K562 (cell line): ENCODE data around the gene CPVL. TPM values are rescaled to one million over a fixed set of nuclear protein-coding genes. Genes with fewer than 3 reads are reported as not detected.

ENCODE experiments used
- ATAC-seq: fragments of 200-7000 bp; cut with Tn5 transposase; 3 replicates; pipeline ENCODE4 v1.9.1; 2020; ENCODE audit warnings: moderate library complexity
- BruUV-seq: library from RNA; stranded (reverse); fragments of 400-500 nt; replicated peaks from 2 replicates; lab custom pipeline; 2021; lab: Mats Ljungman, UMichigan
- CTCF ChIA-PET: fragments of 300-600 bp; formaldehyde crosslinking; extraction: SDS; loops from one replicate; lab custom pipeline; 2021; ENCODE audit warnings: low intra/inter-chr PET ratio; lab: Yijun Ruan, JAX
- POLR2A ChIA-PET: fragments of 300-600, 350-650 bp; sonication (Branson Sonifier 250); formaldehyde crosslinking; extraction: SDS; loops from one replicate; lab custom pipeline; 2021; ENCODE audit warnings: antibody characterized with exemption, inconsistent platforms; lab: Yijun Ruan, JAX
- DNase-seq, 4 experiments: peaks; one replicate each; pipeline versions ENCODE4 v3.0.0 to v3.0.0-alpha.2; 2011 to 2018; ENCODE audit warnings: low spot score in 3 of 4, mixed read lengths in 3 of 4; ENCODE audit errors: extremely low read depth in 1 of 4
- FAIRE-seq: peaks from 2 replicates; lab custom pipeline; 2011; peaks lifted over from hg19 to GRCh38; lab: Jason Lieb, UNC
- H2AFZ ChIP-seq: 2 replicates; pipeline ENCODE4 v1.6.0; 2011; ENCODE audit warnings: low read depth, low read length, control low read depth, inconsistent platforms
- H3K27ac ChIP-seq: fragments of 200-600 bp; 3 replicates; pipeline ENCODE4 v1.8.0; 2011; ENCODE audit warnings: low read depth, mild to moderate bottlenecking, control low read depth, inconsistent platforms, low read length, moderate library complexity, mixed read lengths; ENCODE audit errors: extremely low read depth
- H3K27me3 ChIP-seq, 2 experiments: fragments of 300-600 bp in 1 of 2; 2 replicates in 1 of 2; 3 replicates in 1 of 2; pipeline versions ENCODE4 v1.6.0 to v1.8.0; 2011; ENCODE audit warnings: inconsistent platforms in 2 of 2, low read length in 2 of 2, mild to moderate bottlenecking in 1 of 2, mixed read lengths in 1 of 2, moderate library complexity in 1 of 2; ENCODE audit not compliant: control insufficient read depth in 2 of 2, insufficient read depth in 2 of 2
- H3K36me3 ChIP-seq: fragments of 300-600 bp; 3 replicates; pipeline ENCODE4 v1.8.0; 2011; ENCODE audit warnings: mild to moderate bottlenecking, low read length, inconsistent platforms; ENCODE audit not compliant: control insufficient read depth, insufficient read depth
- H3K4me1 ChIP-seq, 2 experiments: fragments of 200-600 bp in 1 of 2; replicated peaks in 1 of 2; 2 replicates in 1 of 2; 3 replicates in 1 of 2; pipeline versions ENCODE4 v1.5.1 to v1.8.0; 2011; ENCODE audit warnings: inconsistent platforms in 2 of 2, low read length in 2 of 2, mild to moderate bottlenecking in 1 of 2, mixed read lengths in 1 of 2, moderate library complexity in 1 of 2; ENCODE audit not compliant: control insufficient read depth in 2 of 2, insufficient read depth in 2 of 2
- H3K4me2 ChIP-seq: 2 replicates; pipeline ENCODE4 v1.6.1; 2011; ENCODE audit warnings: low read length, control low read depth, inconsistent platforms, mixed read lengths; ENCODE audit not compliant: insufficient read depth
- H3K4me3 ChIP-seq: fragments of 200-600 bp; sonication (generic), shearing (Covaris generic); 2 replicates; pipeline ENCODE4 v1.5.1; 2016; ENCODE audit warnings: control low read depth, inconsistent platforms
- H3K79me2 ChIP-seq: fragments of 200-600 bp; 3 replicates; pipeline ENCODE4 v1.8.0; 2011; ENCODE audit warnings: low read length, inconsistent platforms; ENCODE audit not compliant: control insufficient read depth, insufficient read depth
- H3K9ac ChIP-seq, 2 experiments: 2 replicates each; pipeline versions ENCODE4 v1.6.0 to v1.6.1; 2011; ENCODE audit warnings: low read depth in 2 of 2, low read length in 2 of 2, control low read depth in 1 of 2, inconsistent platforms in 1 of 2, mild to moderate bottlenecking in 1 of 2, mixed read lengths in 1 of 2; ENCODE audit not compliant: insufficient read depth in 1 of 2
- H3K9me1 ChIP-seq: one replicate; pipeline ENCODE4 v1.6.0; 2011; ENCODE audit warnings: inconsistent platforms, mild to moderate bottlenecking, low read length, moderate library complexity; ENCODE audit not compliant: control insufficient read depth, insufficient read depth
- H3K9me3 ChIP-seq: replicated peaks from 2 replicates; pipeline ENCODE4 v1.5.1; 2011; ENCODE audit warnings: low read depth, low read length, inconsistent platforms; ENCODE audit not compliant: control insufficient read depth, insufficient read depth
- H4K20me1 ChIP-seq: replicated peaks from 2 replicates; pipeline ENCODE4 v1.6.1; 2011; ENCODE audit warnings: low read length, inconsistent platforms, mixed read lengths; ENCODE audit not compliant: control insufficient read depth, insufficient read depth
- ESRRB ChIP-seq: fragments of 250-450 bp; sonication (Bioruptor Pico); IDR thresholded peaks from 2 replicates; pipeline ENCODE4 v1.5.0; 2020; ENCODE audit warnings: mild to moderate bottlenecking, moderate library complexity, borderline replicate concordance
- HDGF ChIP-seq: fragments of 450-650 bp; IDR thresholded peaks from 2 replicates; pipeline ENCODE4 v1.6.1; 2016
- NFIC ChIP-seq: fragments of 450-650 bp; IDR thresholded peaks from 2 replicates; pipeline ENCODE4 v1.6.1; 2017; ENCODE audit warnings: mild to moderate bottlenecking, inconsistent platforms
- RBM17 ChIP-seq: fragments of 200-400 bp; formaldehyde crosslinking; IDR thresholded peaks from 2 replicates; pipeline ENCODE4 v1.6.1; 2017; ENCODE audit warnings: low read depth, mild to moderate bottlenecking, low read length, borderline replicate concordance
- TEAD1 ChIP-seq, 2 experiments: fragments of 450-650 bp in 1 of 2; sonication (generic) in 1 of 2; formaldehyde crosslinking; IDR thresholded peaks; 2 replicates each; pipeline versions ENCODE4 v1.4.0 to v1.8.0; 2020 to 2022; ENCODE audit warnings: mild to moderate bottlenecking in 2 of 2, missing genetic modification reagents in 1 of 2
- WGBS: fragments of 100-300 bp; shearing (Covaris generic); methylation state at CpG from one replicate; pipeline ENCODE4 v1.1.6; 2016; ENCODE audit warnings: low coverage, mixed read lengths; ENCODE audit not compliant: insufficient coverage; ENCODE audit errors: missing lambda C conversion rate; 5-methylcytosine and 5-hydroxymethylcytosine counted together
- in situ Hi-C: fragments of 300-500 bp; cut with MboI; formaldehyde crosslinking; loops from 4 replicates; pipeline ENCODE4 v1.15.0; 2018; ENCODE audit warnings: inconsistent platforms, mixed read lengths
- intact Hi-C: fragments of 100-400 bp; cut with micrococcal nuclease; formaldehyde crosslinking; loops from 2 replicates; pipeline ENCODE4 v1.14.2; 2022
- polyA plus RNA-seq, 8 experiments: library from polyadenylated mRNA; depleted of rRNA in 4 of 8; stranded (reverse) in 5 of 8; unstranded in 3 of 8; fragments of >200 nt; fragmentation: Nextera tagmentation in 2 of 8; fragmentation: Illumina TruSeq in 1 of 8; extraction: Ambion mirVana in 2 of 8; extraction: Trizol in 1 of 8; gene quantifications; 2 replicates each; pipeline versions ENCODE4 v1.2.1 to v1.2.3, GENCODE V29; 2011 to 2014; ENCODE audit warnings: inconsistent platforms in 1 of 8, missing spikeins in 1 of 8
- total RNA-seq, 7 experiments: library from RNA; depleted of rRNA in 6 of 7; stranded (reverse); fragments of >200 nt in 6 of 7; fragmentation: Illumina TruSeq in 2 of 7; extraction: Trizol in 2 of 7; gene quantifications; 2 replicates each; pipeline versions ENCODE4 v1.2.1 to v1.2.3, GENCODE V29; 2011 to 2021; ENCODE audit warnings: low replicate concordance in 1 of 7
- TF ChIP-seq, protein P1 (sequence below): sonication (generic); formaldehyde crosslinking; IDR thresholded peaks from 2 replicates; pipeline ENCODE4 v1.8.0; 2023; ENCODE audit warnings: mild to moderate bottlenecking, missing genetic modification reagents
- TF ChIP-seq, protein P2 (sequence below), 2 experiments: fragments of 450-650 bp; conservative IDR thresholded peaks; 2 replicates each; pipeline ENCODE4 v1.6.1; 2017; ENCODE audit warnings: mild to moderate bottlenecking in 2 of 2, moderate library complexity in 2 of 2
- TF ChIP-seq, protein P3 (sequence below): sonication (generic); formaldehyde crosslinking; IDR thresholded peaks from 2 replicates; pipeline ENCODE4 v1.8.1; 2023; ENCODE audit warnings: mild to moderate bottlenecking, missing genetic modification reagents
- TF ChIP-seq, protein P4 (sequence below), 2 experiments: fragments of 450-650 bp; IDR thresholded peaks; 2 replicates each; pipeline ENCODE4 v1.6.1; 2016; ENCODE audit warnings: mild to moderate bottlenecking in 2 of 2, borderline replicate concordance in 1 of 2, low read depth in 1 of 2, moderate library complexity in 1 of 2

Gene CPVL
- total and polyA plus RNA-seq, 9 of the 15 experiments (the other 6 are each of a cell fraction or from before 2014, with no cell fraction given) = 0.89 to 2.4 (median 1.5) TPM

DNA sequence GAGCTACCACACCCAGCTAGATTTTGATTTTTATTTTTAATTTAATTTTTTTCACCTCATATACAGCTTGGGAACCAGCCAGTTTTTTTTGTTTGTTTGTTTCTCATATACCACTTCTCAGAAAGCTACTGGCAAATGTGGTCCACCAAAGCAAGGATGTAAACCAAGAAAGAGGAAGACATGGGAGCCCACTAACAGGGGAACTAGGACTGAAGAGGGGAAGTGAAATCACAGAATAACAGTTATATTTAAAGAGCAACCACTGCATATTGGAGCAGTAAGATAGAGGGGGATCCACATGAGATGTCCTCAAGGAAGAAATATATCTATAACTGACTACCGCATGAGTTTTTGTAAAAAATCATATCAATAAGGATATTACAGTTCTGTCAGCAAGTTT lies 10.5 kb downstream of the CPVL start:
- FAIRE-seq (no peak), ATAC-seq (no peak), DNase-seq (no peak)
- intact Hi-C loops (no loop called here), in situ Hi-C loops (no loop called here)
- H3K27ac ChIP-seq = no peak overlapping the region
- WGBS = 56% methylated on average over 1 of the region's 1 CpG
- POLR2A ChIA-PET = no interaction called here
- no peaks in the 10 kb centered on the region for H3K4me1 ChIP-seq
- H4K20me1 ChIP-seq = no peaks in the 10 kb centered on the region
- CTCF ChIA-PET = no interaction called here
- H3K27me3 ChIP-seq = no peaks in the 10 kb centered on the region; a peak in 1 of 5 replicates
- H3K9me3 ChIP-seq = no peaks in the 10 kb centered on the region
- H3K9ac ChIP-seq = no peak overlapping the region
- BruUV-seq = no TSS peak
- no peaks in the 10 kb centered on the region for H3K36me3 ChIP-seq
- H3K79me2 ChIP-seq = no peaks in the 10 kb centered on the region
- H2AFZ ChIP-seq = no peak overlapping the region
- no peak overlapping the region for H3K4me2 ChIP-seq
- no peaks in the 10 kb centered on the region for H3K9me1 ChIP-seq
- no peak overlapping the region for H3K4me3 ChIP-seq
- TF ChIP-seq NFIC (no peak), HDGF (no peak), RBM17 (no peak), TEAD1 (CRISPR knock-in tag; IDR thresholded peaks at IDR 0.05) (no peak), ESRRB (CRISPR knock-in tag) (no peak)
- TF ChIP-seq, protein P1, sequence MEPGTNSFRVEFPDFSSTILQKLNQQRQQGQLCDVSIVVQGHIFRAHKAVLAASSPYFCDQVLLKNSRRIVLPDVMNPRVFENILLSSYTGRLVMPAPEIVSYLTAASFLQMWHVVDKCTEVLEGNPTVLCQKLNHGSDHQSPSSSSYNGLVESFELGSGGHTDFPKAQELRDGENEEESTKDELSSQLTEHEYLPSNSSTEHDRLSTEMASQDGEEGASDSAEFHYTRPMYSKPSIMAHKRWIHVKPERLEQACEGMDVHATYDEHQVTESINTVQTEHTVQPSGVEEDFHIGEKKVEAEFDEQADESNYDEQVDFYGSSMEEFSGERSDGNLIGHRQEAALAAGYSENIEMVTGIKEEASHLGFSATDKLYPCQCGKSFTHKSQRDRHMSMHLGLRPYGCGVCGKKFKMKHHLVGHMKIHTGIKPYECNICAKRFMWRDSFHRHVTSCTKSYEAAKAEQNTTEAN (CRISPR knock-in tag) = no peak
- TF ChIP-seq, protein P2, sequence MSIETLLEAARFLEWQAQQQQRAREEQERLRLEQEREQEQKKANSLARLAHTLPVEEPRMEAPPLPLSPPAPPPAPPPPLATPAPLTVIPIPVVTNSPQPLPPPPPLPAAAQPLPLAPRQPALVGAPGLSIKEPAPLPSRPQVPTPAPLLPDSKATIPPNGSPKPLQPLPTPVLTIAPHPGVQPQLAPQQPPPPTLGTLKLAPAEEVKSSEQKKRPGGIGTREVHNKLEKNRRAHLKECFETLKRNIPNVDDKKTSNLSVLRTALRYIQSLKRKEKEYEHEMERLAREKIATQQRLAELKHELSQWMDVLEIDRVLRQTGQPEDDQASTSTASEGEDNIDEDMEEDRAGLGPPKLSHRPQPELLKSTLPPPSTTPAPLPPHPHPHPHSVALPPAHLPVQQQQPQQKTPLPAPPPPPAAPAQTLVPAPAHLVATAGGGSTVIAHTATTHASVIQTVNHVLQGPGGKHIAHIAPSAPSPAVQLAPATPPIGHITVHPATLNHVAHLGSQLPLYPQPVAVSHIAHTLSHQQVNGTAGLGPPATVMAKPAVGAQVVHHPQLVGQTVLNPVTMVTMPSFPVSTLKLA (conservative IDR thresholded peaks at IDR 0.05) = no peak
- TF ChIP-seq, protein P3, sequence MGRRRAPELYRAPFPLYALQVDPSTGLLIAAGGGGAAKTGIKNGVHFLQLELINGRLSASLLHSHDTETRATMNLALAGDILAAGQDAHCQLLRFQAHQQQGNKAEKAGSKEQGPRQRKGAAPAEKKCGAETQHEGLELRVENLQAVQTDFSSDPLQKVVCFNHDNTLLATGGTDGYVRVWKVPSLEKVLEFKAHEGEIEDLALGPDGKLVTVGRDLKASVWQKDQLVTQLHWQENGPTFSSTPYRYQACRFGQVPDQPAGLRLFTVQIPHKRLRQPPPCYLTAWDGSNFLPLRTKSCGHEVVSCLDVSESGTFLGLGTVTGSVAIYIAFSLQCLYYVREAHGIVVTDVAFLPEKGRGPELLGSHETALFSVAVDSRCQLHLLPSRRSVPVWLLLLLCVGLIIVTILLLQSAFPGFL (CRISPR knock-in tag) = no peak
- TF ChIP-seq, protein P4, sequence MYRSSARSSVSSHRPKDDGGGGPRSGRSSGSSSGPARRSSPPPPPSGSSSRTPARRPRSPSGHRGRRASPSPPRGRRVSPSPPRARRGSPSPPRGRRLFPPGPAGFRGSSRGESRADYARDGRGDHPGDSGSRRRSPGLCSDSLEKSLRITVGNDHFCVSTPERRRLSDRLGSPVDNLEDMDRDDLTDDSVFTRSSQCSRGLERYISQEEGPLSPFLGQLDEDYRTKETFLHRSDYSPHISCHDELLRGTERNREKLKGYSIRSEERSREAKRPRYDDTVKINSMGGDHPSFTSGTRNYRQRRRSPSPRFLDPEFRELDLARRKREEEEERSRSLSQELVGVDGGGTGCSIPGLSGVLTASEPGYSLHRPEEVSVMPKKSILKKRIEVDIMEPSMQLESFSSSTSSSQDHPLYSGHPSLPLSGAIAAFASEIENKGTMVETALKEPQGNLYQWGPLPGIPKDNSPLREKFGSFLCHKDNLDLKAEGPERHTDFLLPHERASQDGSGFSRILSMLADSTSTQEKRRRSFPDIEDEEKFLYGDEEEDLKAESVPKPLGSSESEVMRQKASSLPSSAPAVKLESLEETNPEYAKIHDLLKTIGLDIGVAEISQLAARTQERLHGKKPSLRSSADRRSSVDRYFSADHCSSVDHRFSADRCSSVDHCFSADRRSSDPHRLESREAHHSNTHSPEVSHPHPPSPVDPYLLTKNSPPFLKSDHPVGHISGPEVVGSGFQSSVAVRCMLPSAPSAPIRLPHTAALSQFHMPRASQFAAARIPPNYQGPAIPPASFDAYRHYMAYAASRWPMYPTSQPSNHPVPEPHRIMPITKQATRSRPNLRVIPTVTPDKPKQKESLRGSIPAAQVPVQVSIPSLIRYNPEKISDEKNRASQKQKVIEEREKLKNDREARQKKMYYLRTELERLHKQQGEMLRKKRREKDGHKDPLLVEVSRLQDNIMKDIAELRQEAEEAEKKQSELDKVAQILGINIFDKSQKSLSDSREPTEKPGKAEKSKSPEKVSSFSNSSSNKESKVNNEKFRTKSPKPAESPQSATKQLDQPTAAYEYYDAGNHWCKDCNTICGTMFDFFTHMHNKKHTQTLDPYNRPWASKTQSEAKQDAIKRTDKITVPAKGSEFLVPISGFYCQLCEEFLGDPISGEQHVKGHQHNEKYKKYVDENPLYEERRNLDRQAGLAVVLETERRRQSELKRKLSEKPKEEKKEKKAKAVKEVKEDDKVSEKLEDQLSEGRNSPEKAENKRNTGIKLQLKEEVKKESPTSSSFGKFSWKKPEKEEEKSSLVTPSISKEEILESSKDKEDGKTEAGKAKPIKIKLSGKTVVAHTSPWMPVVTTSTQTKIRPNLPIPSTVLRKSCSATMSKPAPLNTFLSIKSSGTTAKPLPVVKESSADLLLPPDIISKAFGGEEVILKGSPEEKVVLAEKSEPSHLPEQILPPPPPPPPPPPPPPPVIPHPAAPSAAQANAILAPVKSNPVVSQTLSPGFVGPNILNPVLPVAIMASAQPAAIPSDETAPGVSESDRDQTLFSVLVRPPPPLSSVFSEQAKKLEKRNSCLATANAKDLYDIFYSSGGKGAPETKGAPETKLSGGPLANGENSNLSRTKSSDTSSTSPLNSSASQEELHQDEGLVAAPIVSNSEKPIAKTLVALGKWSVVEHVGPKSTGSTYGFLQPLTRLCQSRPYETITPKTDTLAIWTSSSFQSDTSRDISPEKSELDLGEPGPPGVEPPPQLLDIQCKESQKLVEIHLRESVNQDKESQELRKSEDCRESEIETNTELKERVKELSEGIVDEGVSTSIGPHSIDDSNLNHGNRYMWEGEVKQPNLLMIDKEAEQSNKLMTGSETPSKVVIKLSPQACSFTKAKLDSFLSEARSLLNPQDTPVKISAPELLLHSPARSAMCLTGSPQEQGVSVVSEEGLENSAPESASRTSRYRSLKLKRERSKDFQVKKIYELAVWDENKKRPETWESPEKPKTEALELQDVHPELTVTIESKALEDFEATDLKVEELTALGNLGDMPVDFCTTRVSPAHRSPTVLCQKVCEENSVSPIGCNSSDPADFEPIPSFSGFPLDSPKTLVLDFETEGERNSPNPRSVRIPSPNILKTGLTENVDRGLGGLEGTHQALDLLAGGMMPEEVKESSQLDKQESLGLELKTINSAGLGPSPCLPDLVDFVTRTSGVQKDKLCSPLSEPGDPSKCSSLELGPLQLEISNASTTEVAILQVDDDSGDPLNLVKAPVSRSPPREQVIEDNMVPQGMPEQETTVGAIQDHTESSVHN (IDR thresholded peaks at IDR 0.05; ENCODE audit: borderline replicate concordance in 1 of 2, low read depth in 1 of 2) = no peak
